Right atrium auricular region (tissue), 2 donors: ENCODE data around the gene LYG2. TPM values are rescaled to one million over a fixed set of nuclear protein-coding genes. Genes with fewer than 3 reads are reported as not detected.
"Not testable (repeated sequence)": the region's sequence is repeated elsewhere in the genome, so short reads cannot be mapped to it uniquely, and the experiment has no call there.

Experiments
- DNase-seq: peaks from one replicate; pipeline ENCODE4 v3.0.0-alpha.2; 2019; ENCODE audit warnings: low spot score
- H3K27ac ChIP-seq, 2 donors: fragments of 200-600 bp; sonication (generic); 1 replicate in 1 of 2; 2 replicates in 1 of 2; pipeline ENCODE4 v1.5.1; 2016 to 2019
- H3K27me3 ChIP-seq, 2 donors: fragments of 200-600 bp; sonication (generic); one replicate each; pipeline versions ENCODE4 v1.5.1 to v1.6.0; 2017 to 2019
- H3K36me3 ChIP-seq: fragments of 200-600 bp; sonication (generic); one replicate; pipeline ENCODE4 v1.5.1; 2016
- H3K4me1 ChIP-seq, 2 donors: fragments of 200-600 bp; sonication (generic); one replicate each; pipeline versions ENCODE4 v1.5.1 to v1.6.0; 2017 to 2019
- H3K4me3 ChIP-seq, 2 donors: fragments of 200-600 bp; sonication (generic); 1 replicate in 1 of 2; 2 replicates in 1 of 2; pipeline ENCODE4 v1.5.1; 2017 to 2019; ENCODE audit warnings: mild to moderate bottlenecking in 1 of 2, moderate library complexity in 1 of 2
- H3K9me3 ChIP-seq, 2 donors: fragments of 200-600 bp; sonication (generic); one replicate each; pipeline ENCODE4 v1.5.1; 2019
- total RNA-seq, 2 donors: library from RNA; depleted of rRNA; stranded (reverse); fragments of >200 nt; gene quantifications; one replicate each; pipeline ENCODE4 v1.1.0, GENCODE V29; 2016
- TF ChIP-seq, protein P1 (sequence below), 2 donors: fragments of 200-600 bp; sonication (generic); IDR thresholded peaks; one replicate each; pipeline ENCODE4 v1.5.1; 2019; ENCODE audit warnings: antibody characterized with exemption in 2 of 2

Gene LYG2
- total RNA-seq, 2 donors from 2014 or later, result not detected

DNA sequence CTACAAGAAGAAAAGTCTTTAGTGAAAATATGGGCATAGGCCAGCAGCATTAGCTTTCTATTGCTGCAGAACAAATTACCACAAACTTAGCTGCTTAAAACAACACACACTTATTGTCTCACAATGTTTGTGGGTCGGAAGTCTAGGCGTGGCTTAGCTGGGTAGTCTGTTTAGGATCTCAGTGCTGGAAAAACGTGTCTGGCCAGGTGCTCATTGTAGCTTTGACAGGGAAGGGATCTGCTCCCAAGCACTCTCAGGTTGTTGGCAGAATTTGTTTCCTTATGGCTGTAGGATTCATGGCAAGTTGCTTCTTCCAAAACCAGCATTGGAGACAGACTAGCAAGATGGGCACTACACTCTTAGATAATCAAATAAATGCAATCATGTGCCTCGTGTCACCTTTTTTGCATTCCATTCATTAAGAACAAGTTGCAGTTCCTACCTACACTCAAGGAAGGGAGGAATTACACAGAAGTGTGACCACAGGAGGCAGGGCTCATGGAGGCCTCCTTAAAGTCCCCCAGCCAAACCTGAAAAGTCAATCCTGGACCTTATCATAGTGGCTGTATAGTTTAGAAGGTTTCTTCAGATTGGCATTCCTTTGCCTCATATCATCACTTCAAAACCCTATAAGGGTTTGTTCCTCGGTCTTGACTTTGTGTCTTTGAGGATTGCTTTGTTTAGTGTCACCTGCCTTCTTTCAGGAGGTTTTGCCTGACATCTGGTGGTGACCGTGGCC is 57.2 kb downstream of the LYG2 start:
- Histone ChIP-seq H3K36me3 (peaks cover 36% of the 10 kb centered on the region), H3K27ac (no peak overlapping the region), H3K4me1 (no peaks in the 10 kb centered on the region), H3K27me3 (no peaks in the 10 kb centered on the region), H3K4me3 (no peak overlapping the region), H3K9me3 (no peaks in the 10 kb centered on the region)
- TF ChIP-seq, protein P1, sequence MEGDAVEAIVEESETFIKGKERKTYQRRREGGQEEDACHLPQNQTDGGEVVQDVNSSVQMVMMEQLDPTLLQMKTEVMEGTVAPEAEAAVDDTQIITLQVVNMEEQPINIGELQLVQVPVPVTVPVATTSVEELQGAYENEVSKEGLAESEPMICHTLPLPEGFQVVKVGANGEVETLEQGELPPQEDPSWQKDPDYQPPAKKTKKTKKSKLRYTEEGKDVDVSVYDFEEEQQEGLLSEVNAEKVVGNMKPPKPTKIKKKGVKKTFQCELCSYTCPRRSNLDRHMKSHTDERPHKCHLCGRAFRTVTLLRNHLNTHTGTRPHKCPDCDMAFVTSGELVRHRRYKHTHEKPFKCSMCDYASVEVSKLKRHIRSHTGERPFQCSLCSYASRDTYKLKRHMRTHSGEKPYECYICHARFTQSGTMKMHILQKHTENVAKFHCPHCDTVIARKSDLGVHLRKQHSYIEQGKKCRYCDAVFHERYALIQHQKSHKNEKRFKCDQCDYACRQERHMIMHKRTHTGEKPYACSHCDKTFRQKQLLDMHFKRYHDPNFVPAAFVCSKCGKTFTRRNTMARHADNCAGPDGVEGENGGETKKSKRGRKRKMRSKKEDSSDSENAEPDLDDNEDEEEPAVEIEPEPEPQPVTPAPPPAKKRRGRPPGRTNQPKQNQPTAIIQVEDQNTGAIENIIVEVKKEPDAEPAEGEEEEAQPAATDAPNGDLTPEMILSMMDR (IDR thresholded peaks at IDR 0.05), result no peak
- DNase-seq, result no peak

DNA sequence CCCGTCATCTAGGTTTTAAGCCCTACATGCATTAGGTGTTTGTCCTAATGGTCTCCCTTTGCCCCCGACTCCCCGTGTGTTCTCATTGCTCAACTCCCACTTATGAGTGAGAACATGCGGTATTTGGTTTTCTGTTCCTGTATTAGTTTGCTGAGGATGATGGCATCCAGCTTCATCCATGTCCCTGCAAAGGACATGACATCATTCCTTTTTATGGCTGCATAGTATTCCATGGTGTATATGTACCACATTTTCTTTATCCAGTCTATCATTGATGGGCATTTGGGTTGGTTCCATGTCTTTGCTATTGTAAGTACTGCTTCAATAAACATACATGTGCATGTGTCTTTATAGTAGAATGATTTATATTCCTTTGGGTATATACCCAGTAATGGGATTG is 63.1 kb downstream of the LYG2 start:
- DNase-seq, H3K4me3 ChIP-seq, H3K9me3 ChIP-seq, H3K27me3 ChIP-seq, H3K27ac ChIP-seq, H3K4me1 ChIP-seq: not testable (repeated sequence)
- peaks cover 54% of the 10 kb centered on the region for H3K36me3 ChIP-seq

Other genes with a start within 250 kb of the LYG2 start
- gene C2orf15, start 114.0 kb downstream of the LYG2 start, total RNA-seq, result not detected
- 1 to 10 TPM; 1.5 to 7.0 TPM for gene TSGA10, start 100.7 kb downstream of the LYG2 start, total RNA-seq
- 1 to 10 TPM; 5.1 to 5.2 TPM for gene LIPT1, start 100.7 kb downstream of the LYG2 start, total RNA-seq
- gene MITD1, start 74.6 kb downstream of the LYG2 start, total RNA-seq, result 10 to 100 TPM; 11.8 to 25.9 TPM
- gene MRPL30, start 74.5 kb downstream of the LYG2 start, total RNA-seq, result 10 to 100 TPM; 18.8 to 37.8 TPM
- under 1 TPM in 1 of 2 donors, not detected in 1; 0.75 TPM for gene LYG1, start 45.5 kb upstream of the LYG2 start, total RNA-seq
- gene TXNDC9, start 80.7 kb upstream of the LYG2 start, total RNA-seq, result 10 to 100 TPM; 21.4 to 28.9 TPM
- gene EIF5B, start 81.7 kb upstream of the LYG2 start, total RNA-seq, result 10 to 100 TPM; 50.7 to 81.0 TPM
- 10 to 100 TPM; 22.3 to 26.4 TPM for gene REV1, start 234.4 kb upstream of the LYG2 start, total RNA-seq